Glutamatergic neuron (in vitro differentiated cells): ENCODE measurements around the gene SORT1. TPM values are rescaled to one million over a fixed set of nuclear protein-coding genes. Genes with fewer than 3 reads are reported as not detected.

ENCODE experiments used
- DNase-seq: peaks from one replicate; pipeline ENCODE4 v3.0.0; 2022
- H3K27ac Mint-ChIP-seq: one replicate; pipeline ENCODE4 v1.8.0; 2020; ENCODE audit warnings: mild to moderate bottlenecking, mixed read lengths, inconsistent platforms; ENCODE audit not compliant: unreplicated experiment
- H3K27me3 Mint-ChIP-seq: one replicate; pipeline ENCODE4 v1.8.0; 2020; ENCODE audit warnings: mild to moderate bottlenecking, moderate library complexity, mixed read lengths, inconsistent platforms; ENCODE audit not compliant: unreplicated experiment
- H3K36me3 Mint-ChIP-seq: one replicate; pipeline ENCODE4 v1.8.0; 2020; ENCODE audit warnings: mild to moderate bottlenecking, mixed read lengths, inconsistent platforms; ENCODE audit not compliant: unreplicated experiment
- H3K4me1 Mint-ChIP-seq: one replicate; pipeline ENCODE4 v1.8.0; 2020; ENCODE audit warnings: mild to moderate bottlenecking, low read depth, mixed read lengths, inconsistent platforms; ENCODE audit not compliant: unreplicated experiment
- H3K4me3 Mint-ChIP-seq: one replicate; pipeline ENCODE4 v1.8.0; 2020; ENCODE audit warnings: mild to moderate bottlenecking, mixed read lengths, inconsistent platforms; ENCODE audit not compliant: unreplicated experiment
- H3K9me3 Mint-ChIP-seq: one replicate; pipeline ENCODE4 v1.8.0; 2020; ENCODE audit warnings: mild to moderate bottlenecking, moderate library complexity, mixed read lengths, inconsistent platforms; ENCODE audit not compliant: unreplicated experiment
- CTCF ChIP-seq: fragments of 200-600 bp; sonication (generic); IDR thresholded peaks from one replicate; pipeline ENCODE4 v1.5.0; 2021; ENCODE audit not compliant: partially characterized antibody, unreplicated experiment
- total RNA-seq: library from RNA; stranded (reverse); fragmentation: NEBNext Ultra II Directional; extraction: Animal tissue kit (Norgen Biotek cat#: 25700); gene quantifications from one replicate; pipeline ENCODE4 v1.2.1, GENCODE V29; 2021; ENCODE audit not compliant: unreplicated experiment

Gene SORT1
- total RNA-seq, 1 donor from 2014 or later = 53.2 TPM

DNA sequence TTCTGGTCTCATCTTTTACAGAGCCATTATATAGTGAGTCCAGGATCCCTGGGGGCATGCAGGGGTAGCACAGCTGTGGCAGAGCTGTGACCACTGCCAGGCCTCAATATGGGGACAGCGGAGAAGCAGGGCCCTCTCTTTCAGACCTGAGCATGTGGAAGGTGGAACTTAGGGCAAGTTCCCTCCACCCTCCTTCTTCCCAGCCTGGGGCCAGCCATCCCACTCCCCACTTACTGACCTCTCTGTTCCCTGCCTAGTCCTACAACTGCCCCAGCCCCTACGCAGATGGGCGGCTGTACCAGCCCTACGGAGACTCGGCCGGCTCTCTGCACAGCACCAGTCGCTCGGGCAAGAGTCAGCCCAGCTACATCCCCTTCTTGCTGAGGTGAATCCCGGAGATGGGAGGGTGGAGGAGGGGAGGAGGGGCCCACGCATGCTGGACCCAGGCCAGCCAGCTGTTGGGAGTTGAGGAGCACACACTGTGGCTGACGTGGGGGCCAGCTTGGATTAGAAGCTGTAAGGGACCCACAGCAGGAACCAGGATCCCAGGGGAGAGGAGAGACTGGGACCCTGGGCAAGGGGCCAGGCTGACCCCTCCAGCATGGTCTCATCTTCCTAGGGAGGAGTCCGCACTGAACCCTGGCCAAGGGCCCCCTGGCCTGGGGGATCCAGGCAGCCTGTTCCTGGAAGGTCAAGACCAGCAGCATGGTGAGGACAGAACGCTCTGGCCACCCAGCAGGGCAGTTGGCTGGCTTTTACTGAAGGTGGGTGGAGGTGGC is 125.5 kb downstream of the SORT1 start:
- Mint-ChIP-seq H3K27me3 (peaks cover 8% of the 10 kb centered on the region), H3K4me3 (no peak overlapping the region), H3K36me3 (no peaks in the 10 kb centered on the region), H3K4me1 (peaks cover 21% of the 10 kb centered on the region), H3K27ac (peak overlapping the region; percentile 8), H3K9me3 (peaks cover 4% of the 10 kb centered on the region)
- DNase-seq = no peak
- no peak for TF ChIP-seq CTCF

GRCh38 chr1:109271458-109271857 is 126.3 kb downstream of the SORT1 start:
- Mint-ChIP-seq H3K9me3 (peaks cover 4% of the 10 kb centered on the region), H3K27me3 (peaks cover 8% of the 10 kb centered on the region), H3K4me1 (peaks cover 21% of the 10 kb centered on the region), H3K4me3 (no peak overlapping the region), H3K36me3 (no peaks in the 10 kb centered on the region), H3K27ac (no peak overlapping the region)
- no peak for TF ChIP-seq CTCF
- no peak for DNase-seq

DNA sequence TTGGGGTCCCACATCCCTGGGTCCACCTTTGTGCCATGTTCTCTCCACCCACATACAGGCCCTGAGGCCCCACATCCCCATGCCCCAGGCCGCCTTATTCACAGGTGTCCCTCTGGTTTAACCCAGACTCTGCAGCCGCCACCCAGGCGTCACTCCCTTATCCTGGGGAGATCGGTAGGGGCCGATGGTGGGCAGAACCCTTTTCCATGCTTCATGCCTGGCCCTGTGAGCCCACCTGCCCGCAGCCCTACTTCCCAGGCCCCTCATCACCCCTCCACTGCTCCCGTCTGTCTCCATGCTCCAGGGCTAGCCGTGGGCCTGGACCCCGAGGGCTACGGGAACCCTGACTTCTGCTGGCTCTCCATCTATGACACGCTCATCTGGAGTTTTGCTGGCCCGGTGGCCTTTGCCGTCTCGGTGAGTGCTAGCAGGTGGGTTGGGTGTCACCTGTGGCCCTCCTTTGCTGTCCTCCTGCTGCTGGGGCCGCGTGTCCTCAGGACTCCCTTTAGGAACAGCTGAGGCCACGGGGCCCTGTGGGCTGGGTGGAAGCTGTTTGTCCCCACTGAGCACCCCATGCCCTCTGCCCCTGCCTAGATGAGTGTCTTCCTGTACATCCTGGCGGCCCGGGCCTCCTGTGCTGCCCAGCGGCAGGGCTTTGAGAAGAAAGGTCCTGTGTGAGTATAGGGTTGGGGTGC is 126.9 kb downstream of the SORT1 start:
- Mint-ChIP-seq H3K4me3 (no peak overlapping the region), H3K4me1 (peaks cover 21% of the 10 kb centered on the region), H3K9me3 (peaks cover 4% of the 10 kb centered on the region), H3K27me3 (peaks cover 8% of the 10 kb centered on the region), H3K27ac (no peak overlapping the region), H3K36me3 (no peaks in the 10 kb centered on the region)
- no peak for TF ChIP-seq CTCF
- DNase-seq = no peak

DNA sequence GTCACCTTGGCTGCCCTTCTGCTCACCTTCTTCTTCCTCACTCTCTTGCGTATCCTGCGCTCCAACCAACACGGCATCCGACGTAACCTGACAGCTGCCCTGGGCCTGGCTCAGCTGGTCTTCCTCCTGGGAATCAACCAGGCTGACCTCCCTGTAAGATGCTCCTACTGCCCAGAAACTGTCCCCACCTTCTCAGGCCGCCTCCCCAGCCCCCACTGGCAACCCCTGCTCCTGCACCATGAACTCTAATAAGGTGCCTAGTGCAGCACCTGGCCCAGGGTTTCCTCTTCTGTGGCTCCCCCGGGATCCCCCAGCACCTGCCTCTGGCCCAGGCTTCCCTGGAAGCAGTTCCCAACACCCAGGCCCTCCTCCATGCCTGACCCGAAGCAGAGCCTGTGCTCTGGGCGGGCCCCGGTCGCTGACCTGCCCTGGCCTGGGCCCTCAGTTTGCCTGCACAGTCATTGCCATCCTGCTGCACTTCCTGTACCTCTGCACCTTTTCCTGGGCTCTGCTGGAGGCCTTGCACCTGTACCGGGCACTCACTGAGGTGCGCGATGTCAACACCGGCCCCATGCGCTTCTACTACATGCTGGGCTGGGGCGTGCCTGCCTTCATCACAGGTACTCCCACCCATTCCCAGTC is 127.6 kb downstream of the SORT1 start:
- Mint-ChIP-seq H3K9me3 (peaks cover 4% of the 10 kb centered on the region), H3K27ac (no peak overlapping the region), H3K27me3 (peaks cover 8% of the 10 kb centered on the region), H3K36me3 (no peaks in the 10 kb centered on the region), H3K4me1 (peaks cover 15% of the 10 kb centered on the region), H3K4me3 (no peak overlapping the region)
- no peak for DNase-seq
- no peak for TF ChIP-seq CTCF
